Kidney (tissue), 14 donors: Measurements from ENCODE around the gene ADIRF. TPM values are rescaled to one million over a fixed set of nuclear protein-coding genes. Genes with fewer than 3 reads are reported as not detected.
"Not testable (repeated sequence)": the region's sequence is repeated elsewhere in the genome, so short reads cannot be mapped to it uniquely, and the experiment has no call there.

ENCODE experiments used
- DNase-seq, 5 donors: peaks; one replicate each; pipeline ENCODE4 v3.0.0-alpha.2; 2013 to 2020
- FAIRE-seq: peaks from 2 replicates; lab custom pipeline; 2012; peaks lifted over from hg19 to GRCh38; lab: Jason Lieb, UNC
- H3K27ac ChIP-seq, 2 donors: one replicate each; pipeline ENCODE4 v1.7.0; 2013; ENCODE audit warnings: low read depth in 2 of 2, low read length in 2 of 2, inconsistent platforms in 1 of 2
- H3K27me3 ChIP-seq: one replicate; pipeline ENCODE4 v1.7.1; 2013; ENCODE audit warnings: low read length, inconsistent platforms; ENCODE audit not compliant: control insufficient read depth, insufficient read depth
- H3K36me3 ChIP-seq, 3 donors: one replicate each; pipeline versions ENCODE4 v1.7.0 to v1.7.1; 2013; ENCODE audit warnings: low read length in 3 of 3, control low read depth in 1 of 3, inconsistent platforms in 1 of 3; ENCODE audit not compliant: insufficient read depth in 3 of 3, control insufficient read depth in 2 of 3
- H3K4me1 ChIP-seq, 3 donors: one replicate each; pipeline versions ENCODE4 v1.7.0 to v1.7.1; 2013; ENCODE audit warnings: low read length in 3 of 3, inconsistent platforms in 1 of 3, low read depth in 1 of 3; ENCODE audit not compliant: control insufficient read depth in 2 of 3, insufficient read depth in 2 of 3
- H3K4me3 ChIP-seq, 3 donors: one replicate each; pipeline versions ENCODE4 v1.7.0 to v1.8.1; 2013; ENCODE audit warnings: low read length in 3 of 3, control low read depth in 1 of 3, inconsistent platforms in 1 of 3
- H3K9ac ChIP-seq, 3 donors: one replicate each; pipeline versions ENCODE4 v1.7.0 to v1.7.1; 2013; ENCODE audit warnings: low read length in 3 of 3, control low read depth in 1 of 3, inconsistent platforms in 1 of 3
- H3K9me3 ChIP-seq, 3 donors: one replicate each; pipeline versions ENCODE4 v1.7.0 to v1.7.1; 2013; ENCODE audit warnings: low read length in 3 of 3, control low read depth in 1 of 3, inconsistent platforms in 1 of 3; ENCODE audit not compliant: control insufficient read depth in 2 of 3, insufficient read depth in 1 of 3
- intact Hi-C: fragments of 100-400 bp; cut with DNase I; formaldehyde crosslinking; loops from one replicate; pipeline ENCODE4 v1.11.1; 2022
- polyA plus RNA-seq: library from polyadenylated mRNA; stranded (reverse); fragments of 350-450 nt; fragmentation: Illumina TruSeq; extraction: RNeasy Lipid Tissue Mini Kit (QIAGEN cat#74804); gene quantifications from one replicate; pipeline ENCODE4 v1.2.3, GENCODE V29; 2014; ENCODE audit warnings: low read depth, low replicate concordance; ENCODE audit not compliant: insufficient read depth
- total RNA-seq: library from RNA; stranded (reverse); fragmentation: NEBNext Ultra II Directional; extraction: Animal tissue kit (Norgen Biotek cat#: 25700); gene quantifications from one replicate; pipeline ENCODE4 v1.2.1, GENCODE V29; 2021
- TF ChIP-seq, protein P1 (sequence below): IDR thresholded peaks from 3 replicates; pipeline ENCODE4 v1.5.1; 2012; ENCODE audit warnings: mild to moderate bottlenecking, moderate library complexity, borderline replicate concordance; ENCODE audit not compliant: insufficient read depth; ENCODE audit errors: extremely low read depth
- donor health status: control.
- donor health status: control.
- donor health status: control.
- donor health status: control.
- donor health status: control.
- donor health status: DM: yes; HTN: yes; CAD: no.
- donor health status: Normal renal cell carcinoma (clear cell type).

The ADIRF gene
- total and polyA plus RNA-seq, 2 donors from 2014 or later, result 357 to 897 TPM

DNA sequence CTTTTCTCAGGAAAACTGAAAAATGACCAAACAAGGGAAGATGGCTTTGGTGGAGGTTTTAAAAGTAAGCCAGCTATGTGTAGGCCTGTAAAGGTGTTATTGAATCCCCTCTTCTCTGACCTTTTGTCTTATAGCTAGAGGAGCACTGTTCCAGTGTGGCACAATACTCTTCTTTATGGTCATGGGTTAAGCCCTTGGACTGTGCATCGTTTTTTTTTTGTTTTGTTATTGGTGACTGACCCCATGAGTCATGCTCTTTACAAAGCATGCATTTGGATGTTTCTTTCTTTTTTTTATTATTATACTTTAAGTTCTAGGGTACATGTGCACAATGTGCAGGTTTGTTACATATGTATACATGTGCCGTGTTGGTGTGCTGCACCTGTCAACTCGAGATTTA, 32.2 kb downstream of the ADIRF start:
- TF ChIP-seq, protein P1, sequence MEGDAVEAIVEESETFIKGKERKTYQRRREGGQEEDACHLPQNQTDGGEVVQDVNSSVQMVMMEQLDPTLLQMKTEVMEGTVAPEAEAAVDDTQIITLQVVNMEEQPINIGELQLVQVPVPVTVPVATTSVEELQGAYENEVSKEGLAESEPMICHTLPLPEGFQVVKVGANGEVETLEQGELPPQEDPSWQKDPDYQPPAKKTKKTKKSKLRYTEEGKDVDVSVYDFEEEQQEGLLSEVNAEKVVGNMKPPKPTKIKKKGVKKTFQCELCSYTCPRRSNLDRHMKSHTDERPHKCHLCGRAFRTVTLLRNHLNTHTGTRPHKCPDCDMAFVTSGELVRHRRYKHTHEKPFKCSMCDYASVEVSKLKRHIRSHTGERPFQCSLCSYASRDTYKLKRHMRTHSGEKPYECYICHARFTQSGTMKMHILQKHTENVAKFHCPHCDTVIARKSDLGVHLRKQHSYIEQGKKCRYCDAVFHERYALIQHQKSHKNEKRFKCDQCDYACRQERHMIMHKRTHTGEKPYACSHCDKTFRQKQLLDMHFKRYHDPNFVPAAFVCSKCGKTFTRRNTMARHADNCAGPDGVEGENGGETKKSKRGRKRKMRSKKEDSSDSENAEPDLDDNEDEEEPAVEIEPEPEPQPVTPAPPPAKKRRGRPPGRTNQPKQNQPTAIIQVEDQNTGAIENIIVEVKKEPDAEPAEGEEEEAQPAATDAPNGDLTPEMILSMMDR, result no peak
- FAIRE-seq (no peak), DNase-seq (no peak)
- H3K9ac ChIP-seq, result no peak overlapping the region
- no peak overlapping the region for H3K27ac ChIP-seq
- intact Hi-C loops, result no loop called here
- H3K27me3 ChIP-seq, result no peaks in the 10 kb centered on the region
- no peaks in the 10 kb centered on the region for H3K36me3 ChIP-seq
- H3K4me3 ChIP-seq, result no peak overlapping the region
- H3K4me1 ChIP-seq, result no peaks in the 10 kb centered on the region
- no peaks in the 10 kb centered on the region for H3K9me3 ChIP-seq

DNA sequence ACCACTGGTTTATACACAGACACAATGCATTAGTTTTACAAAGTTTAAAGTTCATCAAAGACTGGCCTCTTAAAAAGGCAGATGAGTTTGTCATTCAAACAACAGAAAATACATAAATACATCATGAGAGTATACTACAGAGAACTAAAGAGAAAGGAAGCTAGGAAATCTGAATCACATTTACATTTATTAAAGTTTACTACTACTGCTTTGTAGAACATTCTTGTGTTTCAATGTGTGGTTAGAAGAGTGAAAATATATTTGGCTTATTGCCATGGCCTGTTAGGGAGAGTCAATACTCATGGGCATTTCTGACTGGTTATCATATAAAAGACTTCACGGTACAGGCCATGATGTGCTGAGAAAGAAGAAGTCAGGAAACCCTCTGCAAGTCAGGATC, 38.8 kb downstream of the ADIRF start:
- DNase-seq, H3K27ac ChIP-seq, H3K9me3 ChIP-seq, H3K9ac ChIP-seq, H3K36me3 ChIP-seq, H3K4me3 ChIP-seq, H3K4me1 ChIP-seq, intact Hi-C loops, FAIRE-seq, H3K27me3 ChIP-seq: not testable (repeated sequence)

DNA sequence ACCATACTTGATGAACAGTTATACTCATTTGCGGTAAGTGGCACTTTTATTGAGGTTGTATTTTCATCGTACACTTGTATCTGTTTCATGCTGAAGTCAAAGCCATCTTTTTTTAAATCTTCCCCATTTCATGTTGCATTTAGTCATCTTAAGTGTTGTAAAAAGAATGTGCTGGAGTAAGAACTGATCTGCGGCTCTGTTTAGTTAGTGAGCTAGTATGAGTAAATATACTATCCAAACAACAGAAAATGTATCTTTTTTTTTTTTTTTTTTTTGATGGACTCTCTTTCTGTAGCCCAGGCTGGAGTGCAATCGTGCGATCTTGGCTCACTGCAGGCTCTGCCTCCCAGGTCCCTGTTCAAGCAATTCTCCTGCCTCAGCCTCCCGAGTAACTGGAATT, 39.4 kb downstream of the ADIRF start:
- H3K4me1 ChIP-seq, FAIRE-seq, intact Hi-C loops, H3K27ac ChIP-seq, H3K36me3 ChIP-seq, DNase-seq, H3K27me3 ChIP-seq, H3K9me3 ChIP-seq, H3K9ac ChIP-seq, H3K4me3 ChIP-seq: not testable (repeated sequence)

DNA sequence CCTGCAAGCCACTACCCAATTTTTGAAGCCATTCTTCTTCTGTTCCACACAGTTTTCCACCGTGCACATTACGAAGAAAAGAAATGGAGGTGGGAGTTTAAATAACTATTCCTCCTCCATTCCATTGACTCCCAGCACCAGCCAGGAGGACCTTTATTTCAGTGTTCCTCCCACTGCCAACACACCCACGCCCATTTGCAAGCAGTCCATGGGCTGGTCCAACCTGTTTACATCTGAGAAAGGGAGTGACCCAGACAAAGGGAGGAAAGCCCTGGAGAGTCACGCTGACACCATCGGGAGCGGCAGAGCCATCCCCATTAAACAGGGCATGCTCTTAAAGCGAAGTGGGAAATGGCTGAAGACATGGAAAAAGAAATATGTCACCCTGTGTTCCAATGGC, 40.0 kb downstream of the ADIRF start:
- H3K27ac ChIP-seq, H3K9me3 ChIP-seq, H3K27me3 ChIP-seq, intact Hi-C loops, H3K4me3 ChIP-seq, H3K4me1 ChIP-seq, DNase-seq, FAIRE-seq, H3K9ac ChIP-seq, H3K36me3 ChIP-seq: not testable (repeated sequence)

DNA sequence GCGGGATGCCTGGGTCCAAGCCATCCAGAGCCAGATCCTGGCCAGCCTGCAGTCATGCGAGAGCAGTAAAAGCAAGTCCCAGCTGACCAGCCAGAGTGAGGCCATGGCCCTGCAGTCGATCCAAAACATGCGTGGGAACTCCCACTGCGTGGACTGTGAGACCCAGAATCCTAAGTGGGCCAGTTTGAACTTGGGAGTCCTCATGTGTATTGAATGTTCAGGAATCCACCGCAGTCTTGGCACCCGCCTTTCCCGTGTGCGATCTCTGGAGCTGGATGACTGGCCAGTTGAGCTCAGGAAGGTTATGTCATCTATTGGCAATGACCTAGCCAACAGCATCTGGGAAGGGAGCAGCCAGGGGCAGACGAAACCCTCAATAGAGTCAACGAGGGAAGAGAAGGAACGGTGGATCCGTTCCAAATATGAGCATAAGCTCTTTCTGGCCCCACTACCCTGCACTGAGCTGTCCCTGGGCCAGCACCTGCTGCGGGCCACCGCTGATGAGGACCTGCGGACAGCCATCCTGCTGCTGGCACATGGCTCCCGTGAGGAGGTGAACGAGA, 40.9 kb downstream of the ADIRF start:
- DNase-seq, H3K4me1 ChIP-seq, H3K27me3 ChIP-seq, H3K27ac ChIP-seq, H3K9me3 ChIP-seq, H3K9ac ChIP-seq, H3K36me3 ChIP-seq, FAIRE-seq, H3K4me3 ChIP-seq, intact Hi-C loops: not testable (repeated sequence)

DNA sequence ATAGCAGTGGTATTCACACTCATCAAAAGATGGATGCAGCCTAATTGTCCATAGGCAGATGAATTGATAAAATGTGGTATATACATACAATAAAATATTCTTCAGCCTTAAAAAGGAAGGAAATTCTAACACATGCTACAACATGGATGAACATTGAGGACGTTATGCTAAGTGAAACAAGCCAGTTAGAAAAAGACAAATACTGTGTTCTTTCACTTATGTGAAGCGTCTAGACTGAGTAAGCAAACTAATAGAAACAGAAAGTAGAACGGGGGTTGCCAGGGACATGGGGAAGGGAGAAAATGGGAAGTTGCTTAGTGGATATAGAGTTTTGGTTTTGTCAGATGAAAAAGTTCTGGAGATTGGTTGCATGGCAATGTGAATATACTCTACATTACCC, 45.2 kb downstream of the ADIRF start:
- FAIRE-seq, DNase-seq, H3K27me3 ChIP-seq, H3K27ac ChIP-seq, H3K9ac ChIP-seq, H3K36me3 ChIP-seq, H3K9me3 ChIP-seq, intact Hi-C loops, H3K4me3 ChIP-seq, H3K4me1 ChIP-seq: not testable (repeated sequence)

DNA sequence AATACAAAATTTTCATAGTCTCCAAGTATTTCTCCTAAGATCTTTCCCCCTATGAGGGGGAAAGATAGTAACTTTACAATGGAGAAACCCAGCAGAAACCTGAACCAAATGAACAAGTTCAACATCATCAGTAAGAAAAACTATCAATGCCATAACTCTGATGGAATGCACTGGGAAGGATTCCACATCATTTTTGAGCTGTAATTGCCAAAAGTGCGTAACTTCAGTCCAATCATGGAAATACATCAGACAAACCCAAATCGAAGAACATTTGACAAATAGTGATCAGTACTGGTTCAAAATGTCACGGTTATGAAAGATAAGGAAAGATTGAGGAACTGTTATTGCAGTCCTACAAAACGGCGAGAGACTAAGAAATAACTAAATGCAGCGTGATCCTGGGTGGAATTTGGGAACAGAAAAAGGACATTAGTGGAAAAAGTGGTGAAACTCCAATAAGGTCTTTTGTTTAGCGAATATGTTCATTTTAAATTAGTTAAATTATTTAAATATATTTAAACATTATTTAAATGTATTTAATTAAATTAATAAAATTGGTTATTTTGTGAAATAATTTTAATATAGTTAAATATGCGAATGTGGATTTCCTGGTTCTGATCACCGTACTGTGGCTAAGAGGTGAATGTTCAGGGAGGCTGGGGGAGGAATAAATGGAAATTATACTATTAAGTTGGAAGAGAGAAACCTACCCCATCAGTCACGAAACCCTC, 46.9 kb downstream of the ADIRF start:
- H3K9ac ChIP-seq, intact Hi-C loops, H3K4me1 ChIP-seq, H3K27ac ChIP-seq, H3K4me3 ChIP-seq, H3K9me3 ChIP-seq, H3K36me3 ChIP-seq, H3K27me3 ChIP-seq, FAIRE-seq, DNase-seq: not testable (repeated sequence)
